ENCODE measurements around the gene MAZ. TPM values are rescaled to one million over a fixed set of nuclear protein-coding genes. Genes with fewer than 3 reads are reported as not detected.

Gene MAZ
- total and polyA plus RNA-seq, 2 of the 13 experiments (the other 11 are each of a cell fraction or from before 2014, with no cell fraction given): 203 to 277 TPM

DNA sequence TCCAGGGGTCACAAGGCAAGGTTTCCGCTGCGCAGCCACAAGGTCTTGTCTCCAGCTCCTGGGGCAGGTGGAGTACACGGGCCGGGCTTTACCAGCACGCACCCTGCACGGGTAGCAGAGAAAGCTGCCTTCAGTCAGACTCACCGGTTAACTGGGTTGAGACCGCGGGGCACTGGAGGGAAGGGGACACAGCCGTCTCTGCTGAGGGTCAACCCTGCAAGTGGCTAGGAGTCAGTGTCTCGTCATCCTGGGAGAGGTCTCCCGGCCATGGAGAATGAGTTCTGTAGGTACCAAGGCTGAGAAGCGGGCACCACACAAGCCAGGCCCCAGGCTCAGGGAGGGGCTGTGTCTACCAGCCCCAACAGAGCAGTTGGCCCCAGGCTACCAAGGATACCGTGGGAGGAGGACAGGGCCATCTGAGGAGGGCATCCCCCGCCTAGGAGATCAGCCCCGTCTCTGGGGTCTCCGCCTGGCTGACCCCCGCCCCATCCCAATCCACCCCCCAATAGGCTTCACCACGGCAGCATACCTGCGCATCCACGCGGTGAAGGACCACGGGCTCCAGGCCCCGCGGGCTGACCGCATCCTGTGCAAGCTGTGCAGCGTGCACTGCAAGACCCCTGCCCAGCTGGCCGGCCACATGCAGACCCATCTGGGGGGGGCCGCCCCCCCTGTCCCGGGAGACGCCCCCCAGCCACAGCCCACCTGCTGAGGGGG lies 2.9 kb downstream of the MAZ start (continued):
- TF ChIP-seq AGO2 (optimal IDR thresholded peaks at IDR 0.05; ENCODE audit: low read depth, low read length): peak; percentile 91
- TF ChIP-seq HNRNPL (IDR thresholded peaks at IDR 0.05; ENCODE audit: low read depth, low read length): 0 out of 2 replicates have a peak, but pooled peaks have one; percentile 55
- peak; percentile 46; the same call in 1 of the 2 replicates for TF ChIP-seq NRL (CRISPR knock-in tag; IDR thresholded peaks at IDR 0.05; ENCODE audit: borderline replicate concordance)
- TF ChIP-seq, protein P1, sequence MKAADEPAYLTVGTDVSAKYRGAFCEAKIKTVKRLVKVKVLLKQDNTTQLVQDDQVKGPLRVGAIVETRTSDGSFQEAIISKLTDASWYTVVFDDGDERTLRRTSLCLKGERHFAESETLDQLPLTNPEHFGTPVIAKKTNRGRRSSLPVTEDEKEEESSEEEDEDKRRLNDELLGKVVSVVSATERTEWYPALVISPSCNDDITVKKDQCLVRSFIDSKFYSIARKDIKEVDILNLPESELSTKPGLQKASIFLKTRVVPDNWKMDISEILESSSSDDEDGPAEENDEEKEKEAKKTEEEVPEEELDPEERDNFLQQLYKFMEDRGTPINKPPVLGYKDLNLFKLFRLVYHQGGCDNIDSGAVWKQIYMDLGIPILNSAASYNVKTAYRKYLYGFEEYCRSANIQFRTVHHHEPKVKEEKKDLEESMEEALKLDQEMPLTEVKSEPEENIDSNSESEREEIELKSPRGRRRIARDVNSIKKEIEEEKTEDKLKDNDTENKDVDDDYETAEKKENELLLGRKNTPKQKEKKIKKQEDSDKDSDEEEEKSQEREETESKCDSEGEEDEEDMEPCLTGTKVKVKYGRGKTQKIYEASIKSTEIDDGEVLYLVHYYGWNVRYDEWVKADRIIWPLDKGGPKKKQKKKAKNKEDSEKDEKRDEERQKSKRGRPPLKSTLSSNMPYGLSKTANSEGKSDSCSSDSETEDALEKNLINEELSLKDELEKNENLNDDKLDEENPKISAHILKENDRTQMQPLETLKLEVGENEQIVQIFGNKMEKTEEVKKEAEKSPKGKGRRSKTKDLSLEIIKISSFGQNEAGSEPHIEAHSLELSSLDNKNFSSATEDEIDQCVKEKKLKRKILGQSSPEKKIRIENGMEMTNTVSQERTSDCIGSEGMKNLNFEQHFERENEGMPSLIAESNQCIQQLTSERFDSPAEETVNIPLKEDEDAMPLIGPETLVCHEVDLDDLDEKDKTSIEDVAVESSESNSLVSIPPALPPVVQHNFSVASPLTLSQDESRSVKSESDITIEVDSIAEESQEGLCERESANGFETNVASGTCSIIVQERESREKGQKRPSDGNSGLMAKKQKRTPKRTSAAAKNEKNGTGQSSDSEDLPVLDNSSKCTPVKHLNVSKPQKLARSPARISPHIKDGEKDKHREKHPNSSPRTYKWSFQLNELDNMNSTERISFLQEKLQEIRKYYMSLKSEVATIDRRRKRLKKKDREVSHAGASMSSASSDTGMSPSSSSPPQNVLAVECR (CRISPR knock-in tag; IDR thresholded peaks at IDR 0.05; ENCODE audit: borderline replicate concordance): 0 out of 2 replicates have a peak, but pooled peaks have one; percentile 24
- TF ChIP-seq ZNF776 (CRISPR knock-in tag; IDR thresholded peaks at IDR 0.05): peak; percentile 38; the same call in 1 of the 2 replicates
- peak; percentile 75 for TF ChIP-seq RBFOX2 (IDR thresholded peaks at IDR 0.05; ENCODE audit: low read depth, low read length)

All from HepG2 (cell line).